Prostate gland (tissue), 2 donors: ENCODE data around the gene SH3RF2.

Source experiments
- CTCF ChIP-seq, 4 experiments: fragments of 200-600 bp in 2 of 4; fragments of 450-650 bp in 2 of 4; sonication (generic) in 2 of 4; IDR thresholded peaks; 1 replicate in 3 of 4; 2 replicates in 1 of 4; pipeline ENCODE4 v1.5.1; 2016 to 2019; ENCODE audit warnings: antibody characterized with exemption in 4 of 4, mild to moderate bottlenecking in 2 of 4, moderate library complexity in 2 of 4
- POLR2A ChIP-seq: fragments of 450-650 bp; IDR thresholded peaks from one replicate; pipeline ENCODE4 v1.6.1; 2016; ENCODE audit warnings: antibody characterized with exemption, mild to moderate bottlenecking
- POLR2AphosphoS5 ChIP-seq: sonication (generic); formaldehyde crosslinking; IDR thresholded peaks from one replicate; pipeline ENCODE4 v1.6.1; 2017; ENCODE audit warnings: antibody characterized with exemption

GRCh38 chr5:145943674-145944121 is 7.3 kb downstream of the SH3RF2 start:
- TF ChIP-seq CTCF (IDR thresholded peaks at IDR 0.05) (no peak), POLR2A (no peak), POLR2AphosphoS5 (no peak)
